K562 (cell line): Measurements from ENCODE around the gene JPH3. TPM values are rescaled to one million over a fixed set of nuclear protein-coding genes. Genes with fewer than 3 reads are reported as not detected.

ENCODE experiments used
- ATAC-seq: fragments of 200-7000 bp; cut with Tn5 transposase; 3 replicates; pipeline ENCODE4 v1.9.1; 2020; ENCODE audit warnings: moderate library complexity
- BruUV-seq: library from RNA; stranded (reverse); fragments of 400-500 nt; replicated peaks from 2 replicates; lab custom pipeline; 2021; lab: Mats Ljungman, UMichigan
- CTCF ChIA-PET: fragments of 300-600 bp; formaldehyde crosslinking; extraction: SDS; loops from one replicate; lab custom pipeline; 2021; ENCODE audit warnings: low intra/inter-chr PET ratio; lab: Yijun Ruan, JAX
- POLR2A ChIA-PET: fragments of 300-600, 350-650 bp; sonication (Branson Sonifier 250); formaldehyde crosslinking; extraction: SDS; loops from one replicate; lab custom pipeline; 2021; ENCODE audit warnings: antibody characterized with exemption, inconsistent platforms; lab: Yijun Ruan, JAX
- DNase-seq, 4 experiments: peaks; one replicate each; pipeline versions ENCODE4 v3.0.0 to v3.0.0-alpha.2; 2011 to 2018; ENCODE audit warnings: low spot score in 3 of 4, mixed read lengths in 3 of 4; ENCODE audit errors: extremely low read depth in 1 of 4
- FAIRE-seq: peaks from 2 replicates; lab custom pipeline; 2011; peaks lifted over from hg19 to GRCh38; lab: Jason Lieb, UNC
- H2AFZ ChIP-seq: 2 replicates; pipeline ENCODE4 v1.6.0; 2011; ENCODE audit warnings: low read depth, low read length, control low read depth, inconsistent platforms
- H3K27ac ChIP-seq: fragments of 200-600 bp; 3 replicates; pipeline ENCODE4 v1.8.0; 2011; ENCODE audit warnings: low read depth, mild to moderate bottlenecking, control low read depth, inconsistent platforms, low read length, moderate library complexity, mixed read lengths; ENCODE audit errors: extremely low read depth
- H3K27me3 ChIP-seq, 2 experiments: fragments of 300-600 bp in 1 of 2; 2 replicates in 1 of 2; 3 replicates in 1 of 2; pipeline versions ENCODE4 v1.6.0 to v1.8.0; 2011; ENCODE audit warnings: inconsistent platforms in 2 of 2, low read length in 2 of 2, mild to moderate bottlenecking in 1 of 2, mixed read lengths in 1 of 2, moderate library complexity in 1 of 2; ENCODE audit not compliant: control insufficient read depth in 2 of 2, insufficient read depth in 2 of 2
- H3K36me3 ChIP-seq: fragments of 300-600 bp; 3 replicates; pipeline ENCODE4 v1.8.0; 2011; ENCODE audit warnings: mild to moderate bottlenecking, low read length, inconsistent platforms; ENCODE audit not compliant: control insufficient read depth, insufficient read depth
- H3K4me1 ChIP-seq, 2 experiments: fragments of 200-600 bp in 1 of 2; replicated peaks in 1 of 2; 2 replicates in 1 of 2; 3 replicates in 1 of 2; pipeline versions ENCODE4 v1.5.1 to v1.8.0; 2011; ENCODE audit warnings: inconsistent platforms in 2 of 2, low read length in 2 of 2, mild to moderate bottlenecking in 1 of 2, mixed read lengths in 1 of 2, moderate library complexity in 1 of 2; ENCODE audit not compliant: control insufficient read depth in 2 of 2, insufficient read depth in 2 of 2
- H3K4me2 ChIP-seq: 2 replicates; pipeline ENCODE4 v1.6.1; 2011; ENCODE audit warnings: low read length, control low read depth, inconsistent platforms, mixed read lengths; ENCODE audit not compliant: insufficient read depth
- H3K4me3 ChIP-seq: fragments of 200-600 bp; sonication (generic), shearing (Covaris generic); 2 replicates; pipeline ENCODE4 v1.5.1; 2016; ENCODE audit warnings: control low read depth, inconsistent platforms
- H3K79me2 ChIP-seq: fragments of 200-600 bp; 3 replicates; pipeline ENCODE4 v1.8.0; 2011; ENCODE audit warnings: low read length, inconsistent platforms; ENCODE audit not compliant: control insufficient read depth, insufficient read depth
- H3K9ac ChIP-seq, 2 experiments: 2 replicates each; pipeline versions ENCODE4 v1.6.0 to v1.6.1; 2011; ENCODE audit warnings: low read depth in 2 of 2, low read length in 2 of 2, control low read depth in 1 of 2, inconsistent platforms in 1 of 2, mild to moderate bottlenecking in 1 of 2, mixed read lengths in 1 of 2; ENCODE audit not compliant: insufficient read depth in 1 of 2
- H3K9me1 ChIP-seq: one replicate; pipeline ENCODE4 v1.6.0; 2011; ENCODE audit warnings: inconsistent platforms, mild to moderate bottlenecking, low read length, moderate library complexity; ENCODE audit not compliant: control insufficient read depth, insufficient read depth
- H3K9me3 ChIP-seq: replicated peaks from 2 replicates; pipeline ENCODE4 v1.5.1; 2011; ENCODE audit warnings: low read depth, low read length, inconsistent platforms; ENCODE audit not compliant: control insufficient read depth, insufficient read depth
- H4K20me1 ChIP-seq: replicated peaks from 2 replicates; pipeline ENCODE4 v1.6.1; 2011; ENCODE audit warnings: low read length, inconsistent platforms, mixed read lengths; ENCODE audit not compliant: control insufficient read depth, insufficient read depth
- CBFB ChIP-seq: sonication (generic); formaldehyde crosslinking; IDR thresholded peaks from 2 replicates; pipeline ENCODE4 v1.4.0; 2020; ENCODE audit warnings: mild to moderate bottlenecking, missing genetic modification reagents
- ELK1 ChIP-seq: sonication (generic); formaldehyde crosslinking; IDR thresholded peaks from 2 replicates; pipeline ENCODE4 v1.8.1; 2022; ENCODE audit warnings: missing genetic modification reagents
- NKRF ChIP-seq: fragments of 450-650 bp; IDR thresholded peaks from 2 replicates; pipeline ENCODE4 v1.6.1; 2016; ENCODE audit warnings: borderline replicate concordance
- ZNF121 ChIP-seq: sonication (generic); formaldehyde crosslinking; conservative IDR thresholded peaks from 2 replicates; pipeline ENCODE4 v1.8.0; 2022; ENCODE audit warnings: missing genetic modification reagents
- ZNF395 ChIP-seq: fragments of 200-800 bp; sonication (Bioruptor generic); IDR thresholded peaks from 2 replicates; pipeline ENCODE4 v1.6.1; 2017; ENCODE audit warnings: missing genetic modification characterization, missing compliant biosample characterization
- ZNF699 ChIP-seq: fragments of 250-450 bp; sonication (Bioruptor Pico); IDR thresholded peaks from 2 replicates; pipeline ENCODE4 v1.8.0; 2021; ENCODE audit warnings: mild to moderate bottlenecking, moderate library complexity; ENCODE audit not compliant: insufficient replicate concordance
- WGBS: fragments of 100-300 bp; shearing (Covaris generic); methylation state at CpG from one replicate; pipeline ENCODE4 v1.1.6; 2016; ENCODE audit warnings: low coverage, mixed read lengths; ENCODE audit not compliant: insufficient coverage; ENCODE audit errors: missing lambda C conversion rate; 5-methylcytosine and 5-hydroxymethylcytosine counted together
- in situ Hi-C: fragments of 300-500 bp; cut with MboI; formaldehyde crosslinking; loops from 4 replicates; pipeline ENCODE4 v1.15.0; 2018; ENCODE audit warnings: inconsistent platforms, mixed read lengths
- intact Hi-C: fragments of 100-400 bp; cut with micrococcal nuclease; formaldehyde crosslinking; loops from 2 replicates; pipeline ENCODE4 v1.14.2; 2022
- polyA plus RNA-seq, 8 experiments: library from polyadenylated mRNA; depleted of rRNA in 4 of 8; stranded (reverse) in 5 of 8; unstranded in 3 of 8; fragments of >200 nt; fragmentation: Nextera tagmentation in 2 of 8; fragmentation: Illumina TruSeq in 1 of 8; extraction: Ambion mirVana in 2 of 8; extraction: Trizol in 1 of 8; gene quantifications; 2 replicates each; pipeline versions ENCODE4 v1.2.1 to v1.2.3, GENCODE V29; 2011 to 2014; ENCODE audit warnings: inconsistent platforms in 1 of 8, missing spikeins in 1 of 8
- total RNA-seq, 7 experiments: library from RNA; depleted of rRNA in 6 of 7; stranded (reverse); fragments of >200 nt in 6 of 7; fragmentation: Illumina TruSeq in 2 of 7; extraction: Trizol in 2 of 7; gene quantifications; 2 replicates each; pipeline versions ENCODE4 v1.2.1 to v1.2.3, GENCODE V29; 2011 to 2021; ENCODE audit warnings: low replicate concordance in 1 of 7

Gene JPH3
- total and polyA plus RNA-seq, 9 of the 15 experiments (the other 6 are each of a cell fraction or from before 2014, with no cell fraction given), result 0.01 TPM; not detected in 8

GRCh38 chr16:87741700-87742415 lies 139.6 kb downstream of the JPH3 start (continued):
- TF ChIP-seq NKRF (no peak), CBFB (CRISPR knock-in tag) (no peak)

GRCh38 chr16:87742781-87743490 lies 140.6 kb downstream of the JPH3 start:
- Histone ChIP-seq H3K9ac (peak overlapping the region in 1 of 2 experiments; percentile 29; a peak in 1 of 4 replicates), H4K20me1 (peaks cover 17% of the 10 kb centered on the region), H3K27me3 (no peaks in the 10 kb centered on the region), H3K4me3 (no peak overlapping the region), H2AFZ (no peak overlapping the region), H3K4me2 (no peak overlapping the region), H3K4me1 (peaks cover 0 to 11% of the 10 kb centered on the region in 2 experiments; a peak in 2 of 5 replicates), H3K27ac (no peak overlapping the region), H3K9me3 (no peaks in the 10 kb centered on the region), H3K36me3 (peaks cover 80% of the 10 kb centered on the region), H3K79me2 (peaks cover 20% of the 10 kb centered on the region; the same call in 2 of the 3 replicates), H3K9me1 (peaks cover 4% of the 10 kb centered on the region)
- TF ChIP-seq ZNF699 (CRISPR knock-in tag) (no peak), ZNF395 (no peak), ELK1 (CRISPR knock-in tag) (no peak), ZNF121 (CRISPR knock-in tag) (0 out of 2 replicates have a peak, but pooled peaks have one; percentile 19)
- 88% methylated on average over 17 of the region's 17 CpGs for WGBS
- ChIA-PET CTCF (no interaction called here), POLR2A (interaction anchor here (0.7 kb wide), 1 partner anchor 12 kb away, joined by 3 read pairs; no protein-coding TSS in a partner anchor)
- BruUV-seq, result no TSS peak
- DNase-seq (no peak), FAIRE-seq (no peak), ATAC-seq (no peak)
- intact Hi-C loops (no loop called here), in situ Hi-C loops (no loop called here)
